ENCODE measurements around the gene AP5Z1. TPM values are rescaled to one million over a fixed set of nuclear protein-coding genes. Genes with fewer than 3 reads are reported as not detected.

The AP5Z1 gene
- total RNA-seq, 4 donors from 2014 or later: 26.2 to 81.2 (median 52.2) TPM

DNA sequence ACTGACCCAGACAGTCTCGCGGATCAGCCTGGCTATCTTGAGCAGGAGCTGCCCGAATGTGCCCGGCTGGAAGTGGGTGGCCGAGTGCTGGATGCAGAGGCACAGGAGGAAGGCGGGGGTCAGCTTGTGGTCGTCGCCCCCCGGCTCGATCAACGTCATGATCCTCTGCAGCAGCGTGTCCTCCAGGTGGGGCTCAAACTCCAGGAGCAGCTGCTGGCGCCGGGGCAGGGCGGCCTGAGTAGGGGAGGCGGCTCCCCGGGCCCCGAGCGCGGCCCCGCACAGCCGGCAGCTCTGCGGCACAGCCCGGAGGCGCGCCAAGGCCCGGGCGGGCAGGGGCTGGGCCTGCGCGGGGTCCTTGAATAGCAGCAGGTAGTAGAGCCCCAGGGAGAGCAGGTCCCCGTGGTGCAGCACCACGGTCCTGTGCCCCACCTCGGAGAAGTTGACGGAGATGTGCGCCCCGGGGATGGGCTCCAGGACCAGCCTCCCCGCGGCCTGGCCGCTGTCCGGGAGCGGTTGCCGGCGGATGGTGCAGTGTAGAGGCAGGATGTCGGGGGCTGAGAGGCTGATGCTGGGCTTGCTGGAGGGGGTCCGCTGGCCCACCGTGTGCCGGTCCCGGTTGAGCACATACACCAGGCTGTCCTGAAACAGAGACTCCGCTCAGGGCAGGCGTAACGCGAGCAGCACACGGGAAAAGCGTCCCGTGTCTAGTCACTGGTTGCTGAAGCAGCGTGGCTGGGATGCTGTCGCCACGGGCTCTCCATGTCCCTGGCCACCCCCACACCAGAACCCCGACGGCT, 59.4 kb downstream of the AP5Z1 start:
- DNase-seq (ENCODE audit: low spot score in 2 of 2): no peak
- TF ChIP-seq POLR2A (IDR thresholded peaks at IDR 0.05): no peak
- TF ChIP-seq, protein P1, sequence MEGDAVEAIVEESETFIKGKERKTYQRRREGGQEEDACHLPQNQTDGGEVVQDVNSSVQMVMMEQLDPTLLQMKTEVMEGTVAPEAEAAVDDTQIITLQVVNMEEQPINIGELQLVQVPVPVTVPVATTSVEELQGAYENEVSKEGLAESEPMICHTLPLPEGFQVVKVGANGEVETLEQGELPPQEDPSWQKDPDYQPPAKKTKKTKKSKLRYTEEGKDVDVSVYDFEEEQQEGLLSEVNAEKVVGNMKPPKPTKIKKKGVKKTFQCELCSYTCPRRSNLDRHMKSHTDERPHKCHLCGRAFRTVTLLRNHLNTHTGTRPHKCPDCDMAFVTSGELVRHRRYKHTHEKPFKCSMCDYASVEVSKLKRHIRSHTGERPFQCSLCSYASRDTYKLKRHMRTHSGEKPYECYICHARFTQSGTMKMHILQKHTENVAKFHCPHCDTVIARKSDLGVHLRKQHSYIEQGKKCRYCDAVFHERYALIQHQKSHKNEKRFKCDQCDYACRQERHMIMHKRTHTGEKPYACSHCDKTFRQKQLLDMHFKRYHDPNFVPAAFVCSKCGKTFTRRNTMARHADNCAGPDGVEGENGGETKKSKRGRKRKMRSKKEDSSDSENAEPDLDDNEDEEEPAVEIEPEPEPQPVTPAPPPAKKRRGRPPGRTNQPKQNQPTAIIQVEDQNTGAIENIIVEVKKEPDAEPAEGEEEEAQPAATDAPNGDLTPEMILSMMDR (IDR thresholded peaks at IDR 0.05): no peak
- no peak for TF ChIP-seq EP300 (IDR thresholded peaks at IDR 0.05)
- TF ChIP-seq POLR2AphosphoS5 (IDR thresholded peaks at IDR 0.05): no peak
- Histone ChIP-seq H3K36me3 (peaks cover 8% of the 10 kb centered on the region), H3K4me3 (no peak overlapping the region), H3K27ac (no peak overlapping the region), H3K4me1 (no peaks in the 10 kb centered on the region), H3K27me3 (no peaks in the 10 kb centered on the region), H3K9me3 (no peaks in the 10 kb centered on the region)
- WGBS: 93% methylated on average over 24 of the region's 60 CpGs

GRCh38 chr7:4835398-4836205, 60.2 kb downstream of the AP5Z1 start:
- 98% methylated on average over 21 of the region's 28 CpGs for WGBS
- TF ChIP-seq EP300 (IDR thresholded peaks at IDR 0.05) (no peak), POLR2AphosphoS5 (IDR thresholded peaks at IDR 0.05) (no peak), POLR2A (IDR thresholded peaks at IDR 0.05) (no peak)
- TF ChIP-seq, protein P1 (IDR thresholded peaks at IDR 0.05): no peak
- Histone ChIP-seq H3K4me1 (no peaks in the 10 kb centered on the region), H3K9me3 (no peaks in the 10 kb centered on the region), H3K4me3 (no peak overlapping the region), H3K27me3 (no peaks in the 10 kb centered on the region), H3K27ac (no peak overlapping the region), H3K36me3 (peaks cover 8% of the 10 kb centered on the region)
- DNase-seq (ENCODE audit: low spot score in 2 of 2): no peak

GRCh38 chr7:4836206-4836661, 60.8 kb downstream of the AP5Z1 start:
- Histone ChIP-seq H3K36me3 (peaks cover 8% of the 10 kb centered on the region), H3K27ac (no peak overlapping the region), H3K4me1 (no peaks in the 10 kb centered on the region), H3K27me3 (no peaks in the 10 kb centered on the region), H3K9me3 (no peaks in the 10 kb centered on the region), H3K4me3 (no peak overlapping the region)
- no peak for DNase-seq (ENCODE audit: low spot score in 2 of 2)
- TF ChIP-seq, protein P1 (IDR thresholded peaks at IDR 0.05): no peak
- TF ChIP-seq EP300 (IDR thresholded peaks at IDR 0.05): no peak
- TF ChIP-seq POLR2A (IDR thresholded peaks at IDR 0.05): no peak
- no peak for TF ChIP-seq POLR2AphosphoS5 (IDR thresholded peaks at IDR 0.05)
- 90% methylated on average over 16 of the region's 30 CpGs for WGBS

DNA sequence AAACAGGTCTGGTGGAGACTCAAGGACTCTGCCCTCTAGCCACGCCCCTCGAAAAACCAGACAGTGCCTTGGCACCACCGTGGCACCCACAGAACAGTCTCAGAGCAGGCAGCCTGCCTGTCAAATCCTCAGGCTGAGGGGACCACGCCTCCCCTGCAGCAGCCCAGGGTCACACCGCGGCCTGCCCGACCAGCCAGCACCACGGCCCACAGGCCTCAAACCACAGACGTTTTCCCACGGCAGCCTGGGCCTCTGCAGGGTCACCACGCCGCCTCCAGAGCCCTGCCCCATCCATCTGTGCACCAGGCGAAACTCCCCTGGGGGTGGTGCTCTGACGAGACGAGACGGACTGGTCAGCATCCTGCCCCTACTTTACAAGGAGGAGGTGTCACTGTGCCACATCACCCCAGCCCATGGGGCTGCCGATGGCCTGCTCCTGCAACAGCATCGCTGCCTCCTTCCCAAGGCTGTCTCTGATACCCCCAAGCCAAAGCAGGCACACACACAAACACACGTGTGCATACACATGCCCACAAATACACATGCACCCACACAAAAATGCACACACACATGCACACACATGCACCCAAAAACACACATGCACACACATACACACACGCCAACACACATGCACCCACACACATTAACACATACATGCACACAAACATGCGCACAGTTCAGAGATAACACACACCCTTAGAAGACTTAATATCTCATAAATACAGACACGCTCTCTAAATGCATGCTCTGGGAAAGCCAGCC, 61.8 kb downstream of the AP5Z1 start:
- Histone ChIP-seq H3K4me1 (no peaks in the 10 kb centered on the region), H3K27me3 (no peaks in the 10 kb centered on the region), H3K27ac (no peak overlapping the region), H3K36me3 (peaks cover 8% of the 10 kb centered on the region), H3K4me3 (no peak overlapping the region), H3K9me3 (no peaks in the 10 kb centered on the region)
- DNase-seq (ENCODE audit: low spot score in 2 of 2): peak in 1 of 2 donors; percentile 26
- no peak for TF ChIP-seq POLR2A (IDR thresholded peaks at IDR 0.05)
- 78% methylated on average over 18 of the region's 22 CpGs for WGBS

- WGBS: 82% methylated on average over 20 of the region's 30 CpGs
- TF ChIP-seq POLR2AphosphoS5 (IDR thresholded peaks at IDR 0.05): no peak
- TF ChIP-seq, protein P1 (IDR thresholded peaks at IDR 0.05): no peak
- no peak for TF ChIP-seq POLR2A (IDR thresholded peaks at IDR 0.05)
- no peak for TF ChIP-seq EP300 (IDR thresholded peaks at IDR 0.05)
- peak; percentile 36 to 47 for DNase-seq (ENCODE audit: low spot score in 2 of 2)
- no peak overlapping the region for H3K4me3 ChIP-seq
- no peak overlapping the region for H3K27ac ChIP-seq
- H3K9me3 ChIP-seq: no peaks in the 10 kb centered on the region
- no peaks in the 10 kb centered on the region for H3K27me3 ChIP-seq
- peaks cover 8% of the 10 kb centered on the region for H3K36me3 ChIP-seq
- no peaks in the 10 kb centered on the region for H3K4me1 ChIP-seq
Measured at GRCh38 chr7:4837803-4838625, 62.6 kb downstream of the AP5Z1 start.

Measured in suprapubic skin (tissue), 4 donors.